HepG2 (cell line): ENCODE results near the gene SMIM9. TPM values are rescaled to one million over a fixed set of nuclear protein-coding genes. Genes with fewer than 3 reads are reported as not detected.

Experiments used
- ATAC-seq: fragments of 200-7000 bp; cut with Tn5 transposase; 3 replicates; pipeline ENCODE4 v1.9.1; 2020; ENCODE audit warnings: mild to moderate bottlenecking, moderate library complexity
- BruUV-seq: library from RNA; stranded (reverse); fragments of 400-500 nt; replicated peaks from 2 replicates; lab custom pipeline; 2021; lab: Mats Ljungman, UMichigan
- CTCF ChIA-PET: fragments of 300-600 bp; formaldehyde crosslinking; extraction: SDS; loops from one replicate; lab custom pipeline; 2021; ENCODE audit warnings: low total read pairs, inconsistent platforms, low intra/inter-chr PET ratio; lab: Yijun Ruan, JAX
- POLR2A ChIA-PET: fragments of 350-600 bp; sonication (Branson Sonifier 250); formaldehyde crosslinking; loops from one replicate; lab custom pipeline; 2020; ENCODE audit warnings: antibody characterized with exemption, inconsistent platforms; lab: Yijun Ruan, JAX
- DNase-seq: peaks from one replicate; pipeline ENCODE4 v3.0.0-alpha.2; 2015; ENCODE audit warnings: low spot score
- FAIRE-seq: peaks from 3 replicates; lab custom pipeline; 2011; peaks lifted over from hg19 to GRCh38; lab: Jason Lieb, UNC
- H2AFZ ChIP-seq: one replicate; pipeline ENCODE4 v1.6.1; 2011; ENCODE audit warnings: low read length, inconsistent platforms
- H3K27ac ChIP-seq: fragments of 300-600 bp; 3 replicates; pipeline ENCODE4 v1.8.0; 2011; ENCODE audit warnings: mixed run types, mild to moderate bottlenecking, mixed read lengths, low read length, inconsistent platforms; ENCODE audit not compliant: insufficient read depth; ENCODE audit errors: extremely low read length
- H3K27me3 ChIP-seq, 2 experiments: fragments of 200-600 bp in 1 of 2; 2 replicates in 1 of 2; 3 replicates in 1 of 2; pipeline versions ENCODE4 v1.6.0 to v1.8.0; 2011; ENCODE audit warnings: low read length in 2 of 2, mild to moderate bottlenecking in 2 of 2, moderate library complexity in 2 of 2, inconsistent platforms in 1 of 2; ENCODE audit not compliant: insufficient read depth in 2 of 2, control insufficient read depth in 1 of 2
- H3K36me3 ChIP-seq, 2 experiments: fragments of 200-600 bp in 1 of 2; replicated peaks in 1 of 2; 2 replicates in 1 of 2; 3 replicates in 1 of 2; pipeline versions ENCODE4 v1.5.1 to v1.8.0; 2011; ENCODE audit warnings: low read length in 2 of 2, inconsistent platforms in 1 of 2; ENCODE audit not compliant: insufficient read depth in 2 of 2, control insufficient read depth in 1 of 2
- H3K4me1 ChIP-seq: 2 replicates; pipeline ENCODE4 v1.5.1; 2012; ENCODE audit warnings: low read length, inconsistent platforms; ENCODE audit not compliant: insufficient read depth
- H3K4me2 ChIP-seq: 2 replicates; pipeline ENCODE4 v1.6.0; 2011; ENCODE audit warnings: low read depth, low read length, inconsistent platforms
- H3K4me3 ChIP-seq, 3 experiments: fragments of 200-600 bp in 1 of 3; sonication (generic), shearing (Covaris generic) in 1 of 3; replicated peaks in 1 of 3; 2 replicates each; pipeline ENCODE4 v1.5.1; 2011 to 2016; ENCODE audit warnings: low read length in 3 of 3, inconsistent platforms in 2 of 3, low read depth in 2 of 3, mild to moderate bottlenecking in 2 of 3, control low read depth in 1 of 3, mixed read lengths in 1 of 3; ENCODE audit not compliant: insufficient read depth in 1 of 3
- H3K79me2 ChIP-seq: one replicate; pipeline ENCODE4 v1.6.1; 2011; ENCODE audit warnings: low read length, inconsistent platforms; ENCODE audit not compliant: insufficient read depth
- H3K9ac ChIP-seq: 2 replicates; pipeline ENCODE4 v1.6.0; 2011; ENCODE audit warnings: mild to moderate bottlenecking, low read depth, low read length, inconsistent platforms; ENCODE audit not compliant: insufficient read depth
- H3K9me3 ChIP-seq: 2 replicates; pipeline ENCODE4 v1.5.1; 2012; ENCODE audit warnings: mild to moderate bottlenecking, low read length
- H4K20me1 ChIP-seq: 2 replicates; pipeline ENCODE4 v1.6.0; 2011; ENCODE audit warnings: inconsistent platforms, mild to moderate bottlenecking, low read length, moderate library complexity; ENCODE audit not compliant: insufficient read depth
- HOMEZ ChIP-seq: IDR thresholded peaks from 2 replicates; pipeline ENCODE4 v1.6.1; 2016; ENCODE audit warnings: low read depth
- TERF1 ChIP-seq: sonication (generic); formaldehyde crosslinking; IDR thresholded peaks from 2 replicates; pipeline ENCODE4 v1.8.0; 2022; ENCODE audit warnings: mild to moderate bottlenecking, missing genetic modification reagents, moderate library complexity
- ZBTB7B ChIP-seq: sonication (generic); formaldehyde crosslinking; IDR thresholded peaks from 2 replicates; pipeline ENCODE4 v1.4.0; 2020; ENCODE audit warnings: missing genetic modification reagents
- ZFP36 ChIP-seq: fragments of 150-350 bp; IDR thresholded peaks from 2 replicates; pipeline ENCODE4 v1.6.1; 2018; ENCODE audit warnings: borderline replicate concordance, low read length, low read depth; ENCODE audit not compliant: partially characterized antibody
- ZNF510 ChIP-seq: sonication (generic); formaldehyde crosslinking; IDR thresholded peaks from 2 replicates; pipeline ENCODE4 v1.4.0; 2020; ENCODE audit warnings: low read depth, mild to moderate bottlenecking, missing genetic modification reagents
- WGBS: methylation state at CpG from one replicate; pipeline ENCODE4 v1.1.6; 2017; ENCODE audit warnings: low lambda C conversion rate; 5-methylcytosine and 5-hydroxymethylcytosine counted together
- in situ Hi-C: cut with HindIII; loops from 2 replicates; pipeline ENCODE4 v1.10.0; 2017; ENCODE audit warnings: low pct_unique_long_range_greater_than_20kb; ENCODE audit not compliant: extremely low pct_ligation_motif_present
- intact Hi-C: fragments of 100-400 bp; cut with micrococcal nuclease; formaldehyde crosslinking; loops from one replicate; pipeline ENCODE4 v1.10.0; 2022; ENCODE audit not compliant: unreplicated experiment
- polyA plus RNA-seq, 8 experiments: library from polyadenylated mRNA; depleted of rRNA in 3 of 8; stranded (reverse) in 7 of 8; unstranded in 1 of 8; fragments of >200 nt; fragmentation: Illumina TruSeq in 4 of 8; extraction: Trizol in 4 of 8; gene quantifications; 2 replicates each; pipeline versions ENCODE4 v1.2.1 to v1.2.3, GENCODE V29; 2011 to 2016; ENCODE audit warnings: low read depth in 4 of 8, missing spikeins in 1 of 8, mixed read lengths in 1 of 8; ENCODE audit not compliant: insufficient read depth in 1 of 8
- total RNA-seq, 5 experiments: library from RNA; depleted of rRNA; stranded (reverse); fragments of >200 nt; fragmentation: Illumina TruSeq; extraction: Trizol; gene quantifications; 2 replicates each; pipeline ENCODE4 v1.2.3, GENCODE V29; 2016; ENCODE audit warnings: low read depth in 1 of 5

The SMIM9 gene
- total and polyA plus RNA-seq, 2 of the 13 experiments (the other 11 are each of a cell fraction or from before 2014, with no cell fraction given), result not detected

GRCh38 chrX:154828016-154828408 is 6.5 kb downstream of the SMIM9 start:
- DNase-seq (no peak), ATAC-seq (no peak), FAIRE-seq (no peak)
- no peaks in the 10 kb centered on the region for H3K27me3 ChIP-seq
- intact Hi-C loops, result no loop called here
- WGBS, result 19% methylated on average over 2 of the region's 2 CpGs
- no peak overlapping the region for H2AFZ ChIP-seq
- TF ChIP-seq ZFP36 (no peak), ZNF510 (CRISPR knock-in tag) (no peak), TERF1 (no peak), ZBTB7B (CRISPR knock-in tag) (no peak), HOMEZ (CRISPR knock-in tag) (no peak)
- H3K4me3 ChIP-seq, result no peak overlapping the region
- H3K4me1 ChIP-seq, result no peaks in the 10 kb centered on the region
- in situ Hi-C loops, result loop anchor here (25.0 kb wide), 1 partner anchor 241 kb away; the partner anchor contains the start of gene CTAG1A
- no peaks in the 10 kb centered on the region for H4K20me1 ChIP-seq
- ChIA-PET CTCF (no interaction called here), POLR2A (no interaction called here)
- H3K9ac ChIP-seq, result no peak overlapping the region
- no peaks in the 10 kb centered on the region for H3K79me2 ChIP-seq
- H3K36me3 ChIP-seq, result no peaks in the 10 kb centered on the region
- no TSS peak for BruUV-seq
- H3K4me2 ChIP-seq, result no peak overlapping the region
- H3K9me3 ChIP-seq, result no peaks in the 10 kb centered on the region
- no peak overlapping the region for H3K27ac ChIP-seq
